Mammary epithelial cell (primary cell): ENCODE data around the gene ZWILCH.

ENCODE experiments used
- CTCF ChIP-seq, 2 donors: IDR thresholded peaks in 1 of 2; conservative IDR thresholded peaks in 1 of 2; 2 replicates each; pipeline ENCODE4 v1.5.1; 2011 to 2012; ENCODE audit warnings: inconsistent platforms in 2 of 2, low read length in 2 of 2, mild to moderate bottlenecking in 2 of 2, control low read depth in 1 of 2, low read depth in 1 of 2; ENCODE audit not compliant: insufficient read depth in 1 of 2; ENCODE audit errors: extremely low read depth in 1 of 2
- EZH2 ChIP-seq: IDR thresholded peaks from 2 replicates; pipeline ENCODE4 v1.6.1; 2012; ENCODE audit warnings: low read length, inconsistent platforms, borderline replicate concordance

DNA sequence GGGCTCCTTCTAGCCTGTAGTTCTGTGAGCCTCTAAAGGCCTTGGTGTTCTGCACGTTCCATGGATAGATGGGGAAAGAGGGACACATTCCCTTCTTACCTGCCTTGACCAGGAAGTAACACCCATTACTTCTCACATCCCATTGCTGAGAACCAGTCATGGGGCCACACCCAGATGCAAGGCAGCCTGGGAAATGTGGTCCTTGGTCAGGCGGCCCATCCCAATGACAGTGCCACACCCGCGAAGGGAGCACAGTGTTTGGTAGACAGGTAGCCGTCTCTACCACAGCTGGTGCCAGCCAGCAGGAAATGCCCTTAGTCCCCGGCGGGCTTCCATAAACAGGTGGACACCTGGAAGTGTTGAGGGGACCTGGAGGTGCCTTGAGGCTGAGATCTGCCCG lies 83.8 kb downstream of the ZWILCH start:
- TF ChIP-seq CTCF (conservative IDR thresholded peaks at IDR 0.05 in 1 of 2, IDR thresholded peaks at IDR 0.05 in 1 of 2; ENCODE audit: extremely low read depth in 1 of 2, insufficient read depth in 1 of 2, low read depth in 1 of 2, low read length in 2 of 2) (no peak), EZH2 (no peak)
